Cardiac atrium fibroblast (primary cell): ENCODE data around the gene ATP2A3. TPM values are rescaled to one million over a fixed set of nuclear protein-coding genes. Genes with fewer than 3 reads are reported as not detected.

Experiments used
- total RNA-seq: library from RNA; depleted of rRNA; stranded (reverse); fragments of >200 nt; gene quantifications from 2 replicates; pipeline ENCODE4 v1.2.3, GENCODE V29; 2015

The ATP2A3 gene
- total RNA-seq: 0.16 TPM in 1 of 2 replicates, not detected in the other

GRCh38 chr17:3964203-3965117 is at the start of gene ATP2A3:
Gene ATP2A3 (minus strand): TSS chr17:3964437. CDS start chr17:3964291, 146 bp downstream.

GRCh38 chr17:3915995-3916696 is 48.1 kb downstream of the ATP2A3 start, which contains the start of gene P2RX1:
Gene P2RX1 (minus strand): TSS chr17:3916465. CDS start chr17:3916225, 240 bp downstream.

GRCh38 chr17:3893003-3893719 is 71.1 kb downstream of the ATP2A3 start, which contains the start of gene CAMKK1:
Gene CAMKK1 (minus strand): TSS chr17:3893053. CDS start chr17:3885687, 7,366 bp downstream.

Other genes with a start within 250 kb of the ATP2A3 start
- 1.3 and 1.5 TPM in 2 replicates for gene HASPIN, start 240.5 kb downstream of the ATP2A3 start, total RNA-seq
- gene ITGAE, start 163.2 kb downstream of the ATP2A3 start, total RNA-seq: 31.8 and 36.3 TPM in 2 replicates
- 8.6 and 19.7 TPM in 2 replicates for gene NCBP3, start 118.2 kb downstream of the ATP2A3 start, total RNA-seq
- 3.4 and 4.7 TPM in 2 replicates for gene CAMKK1, start 71.4 kb downstream of the ATP2A3 start, total RNA-seq
- gene P2RX1, start 48.0 kb downstream of the ATP2A3 start, total RNA-seq: 0.49 and 0.90 TPM in 2 replicates
- gene ZZEF1, start 178.6 kb upstream of the ATP2A3 start, total RNA-seq: 17.2 and 19.7 TPM in 2 replicates
- 27.5 and 30.7 TPM in 2 replicates for gene CYB5D2, start 178.8 kb upstream of the ATP2A3 start, total RNA-seq